HepG2 (cell line): ENCODE results near the gene OR7A10. TPM values are rescaled to one million over a fixed set of nuclear protein-coding genes. Genes with fewer than 3 reads are reported as not detected.

Source experiments
- ATAC-seq: fragments of 200-7000 bp; cut with Tn5 transposase; 3 replicates; pipeline ENCODE4 v1.9.1; 2020; ENCODE audit warnings: mild to moderate bottlenecking, moderate library complexity
- BruUV-seq: library from RNA; stranded (reverse); fragments of 400-500 nt; replicated peaks from 2 replicates; lab custom pipeline; 2021; lab: Mats Ljungman, UMichigan
- CTCF ChIA-PET: fragments of 300-600 bp; formaldehyde crosslinking; extraction: SDS; loops from one replicate; lab custom pipeline; 2021; ENCODE audit warnings: low total read pairs, inconsistent platforms, low intra/inter-chr PET ratio; lab: Yijun Ruan, JAX
- POLR2A ChIA-PET: fragments of 350-600 bp; sonication (Branson Sonifier 250); formaldehyde crosslinking; loops from one replicate; lab custom pipeline; 2020; ENCODE audit warnings: antibody characterized with exemption, inconsistent platforms; lab: Yijun Ruan, JAX
- DNase-seq: peaks from one replicate; pipeline ENCODE4 v3.0.0-alpha.2; 2015; ENCODE audit warnings: low spot score
- FAIRE-seq: peaks from 3 replicates; lab custom pipeline; 2011; peaks lifted over from hg19 to GRCh38; lab: Jason Lieb, UNC
- H2AFZ ChIP-seq: one replicate; pipeline ENCODE4 v1.6.1; 2011; ENCODE audit warnings: low read length, inconsistent platforms
- H3K27ac ChIP-seq: fragments of 300-600 bp; 3 replicates; pipeline ENCODE4 v1.8.0; 2011; ENCODE audit warnings: mixed run types, mild to moderate bottlenecking, mixed read lengths, low read length, inconsistent platforms; ENCODE audit not compliant: insufficient read depth; ENCODE audit errors: extremely low read length
- H3K27me3 ChIP-seq, 2 experiments: fragments of 200-600 bp in 1 of 2; 2 replicates in 1 of 2; 3 replicates in 1 of 2; pipeline versions ENCODE4 v1.6.0 to v1.8.0; 2011; ENCODE audit warnings: low read length in 2 of 2, mild to moderate bottlenecking in 2 of 2, moderate library complexity in 2 of 2, inconsistent platforms in 1 of 2; ENCODE audit not compliant: insufficient read depth in 2 of 2, control insufficient read depth in 1 of 2
- H3K36me3 ChIP-seq, 2 experiments: fragments of 200-600 bp in 1 of 2; replicated peaks in 1 of 2; 2 replicates in 1 of 2; 3 replicates in 1 of 2; pipeline versions ENCODE4 v1.5.1 to v1.8.0; 2011; ENCODE audit warnings: low read length in 2 of 2, inconsistent platforms in 1 of 2; ENCODE audit not compliant: insufficient read depth in 2 of 2, control insufficient read depth in 1 of 2
- H3K4me1 ChIP-seq: 2 replicates; pipeline ENCODE4 v1.5.1; 2012; ENCODE audit warnings: low read length, inconsistent platforms; ENCODE audit not compliant: insufficient read depth
- H3K4me2 ChIP-seq: 2 replicates; pipeline ENCODE4 v1.6.0; 2011; ENCODE audit warnings: low read depth, low read length, inconsistent platforms
- H3K4me3 ChIP-seq, 3 experiments: fragments of 200-600 bp in 1 of 3; sonication (generic), shearing (Covaris generic) in 1 of 3; replicated peaks in 1 of 3; 2 replicates each; pipeline ENCODE4 v1.5.1; 2011 to 2016; ENCODE audit warnings: low read length in 3 of 3, inconsistent platforms in 2 of 3, low read depth in 2 of 3, mild to moderate bottlenecking in 2 of 3, control low read depth in 1 of 3, mixed read lengths in 1 of 3; ENCODE audit not compliant: insufficient read depth in 1 of 3
- H3K79me2 ChIP-seq: one replicate; pipeline ENCODE4 v1.6.1; 2011; ENCODE audit warnings: low read length, inconsistent platforms; ENCODE audit not compliant: insufficient read depth
- H3K9ac ChIP-seq: 2 replicates; pipeline ENCODE4 v1.6.0; 2011; ENCODE audit warnings: mild to moderate bottlenecking, low read depth, low read length, inconsistent platforms; ENCODE audit not compliant: insufficient read depth
- H3K9me3 ChIP-seq: 2 replicates; pipeline ENCODE4 v1.5.1; 2012; ENCODE audit warnings: mild to moderate bottlenecking, low read length
- H4K20me1 ChIP-seq: 2 replicates; pipeline ENCODE4 v1.6.0; 2011; ENCODE audit warnings: inconsistent platforms, mild to moderate bottlenecking, low read length, moderate library complexity; ENCODE audit not compliant: insufficient read depth
- ATF1 ChIP-seq: IDR thresholded peaks from 2 replicates; pipeline ENCODE4 v1.6.1; 2016; ENCODE audit warnings: mild to moderate bottlenecking, control low read depth
- ELF1 ChIP-seq: sonication (generic); formaldehyde crosslinking; IDR thresholded peaks from 2 replicates; pipeline ENCODE4 v1.4.0; 2020; ENCODE audit warnings: missing genetic modification reagents
- FOXC1 ChIP-seq: sonication (generic); formaldehyde crosslinking; IDR thresholded peaks from 2 replicates; pipeline ENCODE4 v1.8.0; 2022; ENCODE audit warnings: mild to moderate bottlenecking, missing genetic modification reagents, borderline replicate concordance
- KAT7 ChIP-seq: IDR thresholded peaks from 2 replicates; pipeline ENCODE4 v1.6.1; 2018; ENCODE audit warnings: borderline replicate concordance, missing compliant biosample characterization
- MXI1 ChIP-seq: IDR thresholded peaks from 3 replicates; pipeline ENCODE4 v1.6.1; 2012; ENCODE audit warnings: low read depth, low read length, inconsistent platforms, borderline replicate concordance
- PHF21A ChIP-seq: sonication (generic); formaldehyde crosslinking; IDR thresholded peaks from 2 replicates; pipeline ENCODE4 v1.5.0; 2020; ENCODE audit warnings: mild to moderate bottlenecking, missing genetic modification reagents
- RFXANK ChIP-seq: IDR thresholded peaks from 2 replicates; pipeline ENCODE4 v1.6.1; 2016
- SNAI1 ChIP-seq: sonication (generic); formaldehyde crosslinking; IDR thresholded peaks from 2 replicates; pipeline ENCODE4 v1.5.0; 2020; ENCODE audit warnings: mild to moderate bottlenecking, missing genetic modification reagents, borderline replicate concordance
- SRF ChIP-seq: IDR thresholded peaks from 2 replicates; pipeline ENCODE4 v1.6.1; 2011; ENCODE audit warnings: mild to moderate bottlenecking, low read depth, low read length, moderate library complexity
- ZBTB7A ChIP-seq: sonication (generic); formaldehyde crosslinking; IDR thresholded peaks from 2 replicates; pipeline ENCODE4 v1.8.0; 2022; ENCODE audit warnings: mild to moderate bottlenecking, missing genetic modification reagents
- ZFP36L1 ChIP-seq: sonication (generic); formaldehyde crosslinking; IDR thresholded peaks from 2 replicates; pipeline ENCODE4 v1.8.0; 2022; ENCODE audit warnings: mild to moderate bottlenecking, missing genetic modification reagents, moderate library complexity
- ZFP82 ChIP-seq: sonication (generic); formaldehyde crosslinking; IDR thresholded peaks from 2 replicates; pipeline ENCODE4 v1.5.1; 2020; ENCODE audit warnings: mild to moderate bottlenecking, missing genetic modification reagents, borderline replicate concordance
- ZFYVE20 ChIP-seq: sonication (generic); formaldehyde crosslinking; IDR thresholded peaks from 2 replicates; pipeline ENCODE4 v1.8.0; 2023; ENCODE audit warnings: low read depth, mild to moderate bottlenecking, moderate library complexity, missing genetic modification reagents, borderline replicate concordance
- ZNF143 ChIP-seq: sonication (generic); formaldehyde crosslinking; IDR thresholded peaks from 2 replicates; pipeline ENCODE4 v1.4.0; 2020; ENCODE audit warnings: missing genetic modification reagents
- ZNF274 ChIP-seq: sonication (generic); formaldehyde crosslinking; IDR thresholded peaks from 2 replicates; pipeline ENCODE4 v1.5.1; 2020; ENCODE audit warnings: mild to moderate bottlenecking, missing genetic modification reagents
- ZNF33B ChIP-seq: sonication (generic); formaldehyde crosslinking; IDR thresholded peaks from 2 replicates; pipeline ENCODE4 v1.5.1; 2020; ENCODE audit warnings: mild to moderate bottlenecking, missing genetic modification reagents
- ZNF44 ChIP-seq: sonication (generic); formaldehyde crosslinking; IDR thresholded peaks from 2 replicates; pipeline ENCODE4 v1.5.1; 2020; ENCODE audit warnings: mild to moderate bottlenecking, missing genetic modification reagents
- ZNF446 ChIP-seq: sonication (generic); formaldehyde crosslinking; IDR thresholded peaks from 2 replicates; pipeline ENCODE4 v1.5.0; 2020; ENCODE audit warnings: mild to moderate bottlenecking, missing genetic modification reagents
- ZZZ3 ChIP-seq: sonication (generic); formaldehyde crosslinking; IDR thresholded peaks from 2 replicates; pipeline ENCODE4 v1.4.0; 2020; ENCODE audit warnings: missing genetic modification reagents, mild to moderate bottlenecking, borderline replicate concordance
- WGBS: methylation state at CpG from one replicate; pipeline ENCODE4 v1.1.6; 2017; ENCODE audit warnings: low lambda C conversion rate; 5-methylcytosine and 5-hydroxymethylcytosine counted together
- in situ Hi-C: cut with HindIII; loops from 2 replicates; pipeline ENCODE4 v1.10.0; 2017; ENCODE audit warnings: low pct_unique_long_range_greater_than_20kb; ENCODE audit not compliant: extremely low pct_ligation_motif_present
- intact Hi-C: fragments of 100-400 bp; cut with micrococcal nuclease; formaldehyde crosslinking; loops from one replicate; pipeline ENCODE4 v1.10.0; 2022; ENCODE audit not compliant: unreplicated experiment
- polyA plus RNA-seq, 8 experiments: library from polyadenylated mRNA; depleted of rRNA in 3 of 8; stranded (reverse) in 7 of 8; unstranded in 1 of 8; fragments of >200 nt; fragmentation: Illumina TruSeq in 4 of 8; extraction: Trizol in 4 of 8; gene quantifications; 2 replicates each; pipeline versions ENCODE4 v1.2.1 to v1.2.3, GENCODE V29; 2011 to 2016; ENCODE audit warnings: low read depth in 4 of 8, missing spikeins in 1 of 8, mixed read lengths in 1 of 8; ENCODE audit not compliant: insufficient read depth in 1 of 8
- total RNA-seq, 5 experiments: library from RNA; depleted of rRNA; stranded (reverse); fragments of >200 nt; fragmentation: Illumina TruSeq; extraction: Trizol; gene quantifications; 2 replicates each; pipeline ENCODE4 v1.2.3, GENCODE V29; 2016; ENCODE audit warnings: low read depth in 1 of 5
- TF ChIP-seq, protein P1 (sequence below): sonication (generic); formaldehyde crosslinking; IDR thresholded peaks from 2 replicates; pipeline ENCODE4 v1.4.0; 2020; ENCODE audit warnings: missing genetic modification reagents

Gene OR7A10
- total and polyA plus RNA-seq, 2 of the 13 experiments (the other 11 are each of a cell fraction or from before 2014, with no cell fraction given), result not detected

DNA sequence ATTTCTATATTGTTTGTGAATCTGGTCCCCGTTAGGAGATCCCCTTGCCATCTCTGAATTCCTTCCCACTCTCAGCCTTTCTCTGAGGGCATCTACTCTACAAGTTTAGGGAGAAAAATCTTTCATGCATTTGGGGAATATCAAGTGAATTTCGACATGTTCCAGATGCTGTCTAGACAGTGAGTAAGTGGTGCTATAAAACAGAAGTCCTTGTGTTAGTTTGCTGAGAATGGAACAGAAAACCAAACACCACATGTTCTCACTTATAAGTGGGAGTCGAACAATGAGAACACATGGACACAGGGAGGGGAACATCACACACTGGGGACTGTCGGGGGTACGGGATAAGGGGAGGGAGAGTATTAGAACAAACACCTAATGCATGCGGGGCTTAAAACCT lies 5.1 kb downstream of the OR7A10 start:
- in situ Hi-C loops, result no loop called here
- no peak for DNase-seq
- FAIRE-seq, result no peak
- Histone ChIP-seq H3K4me1 (no peaks in the 10 kb centered on the region), H3K79me2 (no peaks in the 10 kb centered on the region), H3K27me3 (no peaks in the 10 kb centered on the region; a peak in 1 of 5 replicates), H2AFZ (no peak overlapping the region), H3K4me2 (no peak overlapping the region), H3K27ac (no peak overlapping the region), H3K9ac (no peak overlapping the region), H3K9me3 (no peaks in the 10 kb centered on the region), H3K4me3 (no peak overlapping the region), H3K36me3 (no peaks in the 10 kb centered on the region), H4K20me1 (no peaks in the 10 kb centered on the region)
- BruUV-seq, result no TSS peak
- intact Hi-C loops, result no loop called here
- CTCF ChIA-PET, result no interaction called here
- TF ChIP-seq KAT7 (no peak), MXI1 (no peak), ZNF44 (CRISPR knock-in tag) (no peak), FOXC1 (CRISPR knock-in tag) (no peak), RFXANK (CRISPR knock-in tag) (no peak), ZNF33B (CRISPR knock-in tag) (no peak), ZZZ3 (CRISPR knock-in tag) (no peak), PHF21A (CRISPR knock-in tag) (no peak), SNAI1 (no peak), ZNF143 (CRISPR knock-in tag) (no peak), ZBTB7A (CRISPR knock-in tag) (no peak), ZFP36L1 (CRISPR knock-in tag) (no peak), ZFP82 (CRISPR knock-in tag) (no peak), ZNF274 (CRISPR knock-in tag) (no peak), ELF1 (CRISPR knock-in tag) (no peak), ZFYVE20 (CRISPR knock-in tag) (no peak), ATF1 (CRISPR knock-in tag) (no peak), SRF (no peak), ZNF446 (CRISPR knock-in tag) (no peak)
- TF ChIP-seq, protein P1, sequence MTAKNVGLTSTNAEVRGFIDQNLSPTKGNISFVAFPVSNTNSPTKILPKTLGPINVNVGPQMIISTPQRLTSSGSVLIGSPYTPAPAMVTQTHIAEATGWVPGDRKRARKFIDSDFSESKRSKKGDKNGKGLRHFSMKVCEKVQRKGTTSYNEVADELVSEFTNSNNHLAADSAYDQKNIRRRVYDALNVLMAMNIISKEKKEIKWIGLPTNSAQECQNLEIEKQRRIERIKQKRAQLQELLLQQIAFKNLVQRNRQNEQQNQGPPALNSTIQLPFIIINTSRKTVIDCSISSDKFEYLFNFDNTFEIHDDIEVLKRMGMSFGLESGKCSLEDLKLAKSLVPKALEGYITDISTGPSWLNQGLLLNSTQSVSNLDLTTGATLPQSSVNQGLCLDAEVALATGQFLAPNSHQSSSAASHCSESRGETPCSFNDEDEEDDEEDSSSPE (CRISPR knock-in tag), result no peak
- POLR2A ChIA-PET, result no interaction called here
- WGBS, result 23% methylated on average over 6 of the region's 6 CpGs
- no peak for ATAC-seq
